ENCODE results near the gene LIX1. TPM values are rescaled to one million over a fixed set of nuclear protein-coding genes. Genes with fewer than 3 reads are reported as not detected.

The LIX1 gene
- total and polyA plus RNA-seq, 12 donors = 0.03 to 0.33 (median 0.18) TPM; not detected in 9

DNA sequence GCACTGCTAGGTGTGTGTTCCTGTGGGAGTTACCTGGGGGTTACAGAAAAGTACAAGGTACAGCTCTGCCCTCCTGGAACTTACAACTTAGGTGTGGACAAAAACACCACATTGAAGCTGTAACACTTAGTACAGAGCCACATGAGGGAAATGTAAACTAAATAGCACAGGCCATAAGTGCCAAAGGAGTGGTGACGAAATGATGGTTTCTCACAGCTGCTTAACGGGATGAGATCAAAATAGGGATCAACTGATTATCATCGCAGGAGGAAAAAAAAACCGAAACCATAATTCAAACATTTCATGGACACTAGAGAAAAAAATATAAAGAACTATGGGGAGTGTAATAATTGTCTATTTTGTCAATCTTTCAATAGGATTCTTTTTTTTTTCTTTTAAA lies 5.9 kb downstream of the LIX1 start:
- WGBS, 4 donors = 83 to 88% (median 85%) methylated on average over 4 of the region's 4 CpGs
- H3K36me3 ChIP-seq (replicated peaks in 1 of 2) = no peaks in the 10 kb centered on the region
- H3K9me3 ChIP-seq (replicated peaks in 1 of 3) = no peaks in the 10 kb centered on the region
- no peaks in the 10 kb centered on the region for H3K4me1 ChIP-seq (replicated peaks in 1 of 2)
- DNase-seq = no peak
- H3K4me3 ChIP-seq = no peak overlapping the region
- intact Hi-C loops (cut with DNase I) = no loop called here
- H3K27ac ChIP-seq = no peak overlapping the region
- H3K27me3 ChIP-seq = no peaks in the 10 kb centered on the region
- TF ChIP-seq POLR2A (IDR thresholded peaks at IDR 0.05) = no peak
- TF ChIP-seq, protein P1, sequence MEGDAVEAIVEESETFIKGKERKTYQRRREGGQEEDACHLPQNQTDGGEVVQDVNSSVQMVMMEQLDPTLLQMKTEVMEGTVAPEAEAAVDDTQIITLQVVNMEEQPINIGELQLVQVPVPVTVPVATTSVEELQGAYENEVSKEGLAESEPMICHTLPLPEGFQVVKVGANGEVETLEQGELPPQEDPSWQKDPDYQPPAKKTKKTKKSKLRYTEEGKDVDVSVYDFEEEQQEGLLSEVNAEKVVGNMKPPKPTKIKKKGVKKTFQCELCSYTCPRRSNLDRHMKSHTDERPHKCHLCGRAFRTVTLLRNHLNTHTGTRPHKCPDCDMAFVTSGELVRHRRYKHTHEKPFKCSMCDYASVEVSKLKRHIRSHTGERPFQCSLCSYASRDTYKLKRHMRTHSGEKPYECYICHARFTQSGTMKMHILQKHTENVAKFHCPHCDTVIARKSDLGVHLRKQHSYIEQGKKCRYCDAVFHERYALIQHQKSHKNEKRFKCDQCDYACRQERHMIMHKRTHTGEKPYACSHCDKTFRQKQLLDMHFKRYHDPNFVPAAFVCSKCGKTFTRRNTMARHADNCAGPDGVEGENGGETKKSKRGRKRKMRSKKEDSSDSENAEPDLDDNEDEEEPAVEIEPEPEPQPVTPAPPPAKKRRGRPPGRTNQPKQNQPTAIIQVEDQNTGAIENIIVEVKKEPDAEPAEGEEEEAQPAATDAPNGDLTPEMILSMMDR (IDR thresholded peaks at IDR 0.05) = no peak

DNA sequence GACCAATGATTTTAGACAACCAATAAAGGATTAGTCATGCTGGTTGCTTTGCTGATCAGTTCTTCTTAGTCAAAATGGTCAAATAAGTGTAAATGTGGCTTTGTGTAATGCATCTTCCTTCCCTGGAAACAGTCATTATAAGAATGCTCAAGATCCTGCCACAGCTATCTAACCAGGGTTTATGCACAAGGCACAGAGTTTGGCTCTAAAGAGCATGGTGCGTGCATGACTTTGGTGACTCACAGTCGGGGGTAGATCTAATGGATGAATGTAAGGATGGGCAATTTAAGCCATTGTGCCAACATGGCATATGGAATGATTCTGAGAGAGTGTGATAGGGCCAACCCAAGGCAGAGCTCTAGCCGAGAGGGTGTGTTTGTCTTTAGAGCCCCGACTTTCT lies 6.5 kb downstream of the LIX1 start:
- Histone ChIP-seq H3K4me3 (no peak overlapping the region), H3K4me1 (replicated peaks in 1 of 2) (no peaks in the 10 kb centered on the region), H3K27ac (no peak overlapping the region), H3K9me3 (replicated peaks in 1 of 3) (no peaks in the 10 kb centered on the region), H3K36me3 (replicated peaks in 1 of 2) (no peaks in the 10 kb centered on the region), H3K27me3 (no peaks in the 10 kb centered on the region)
- WGBS, 4 donors = 83 to 88% (median 85%) methylated on average over 4 of the region's 4 CpGs
- no peak for TF ChIP-seq POLR2A (IDR thresholded peaks at IDR 0.05)
- intact Hi-C loops (cut with DNase I) = no loop called here
- DNase-seq = no peak

DNA sequence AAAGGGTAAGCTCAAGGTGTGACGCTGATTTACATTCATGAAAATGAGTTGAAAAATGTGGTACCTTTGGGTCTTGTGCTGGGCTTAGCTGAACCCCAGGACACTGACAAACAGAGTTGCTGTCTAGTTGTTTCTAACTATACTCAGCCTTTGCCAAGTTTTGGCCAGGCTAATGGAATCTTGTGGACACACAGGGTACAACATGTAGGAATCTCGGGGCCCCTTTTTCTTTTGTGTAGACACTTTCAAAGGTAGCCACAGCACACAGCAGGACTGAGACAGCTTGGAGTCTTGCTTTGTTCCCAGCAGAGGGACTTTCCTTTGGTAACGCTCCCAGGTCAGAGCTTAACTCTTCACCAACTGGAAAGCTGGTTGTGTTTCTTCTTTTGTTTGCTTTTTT lies 7.8 kb downstream of the LIX1 start:
- Histone ChIP-seq H3K9me3 (replicated peaks in 1 of 3) (no peaks in the 10 kb centered on the region), H3K36me3 (replicated peaks in 1 of 2) (no peaks in the 10 kb centered on the region), H3K27ac (no peak overlapping the region), H3K4me1 (replicated peaks in 1 of 2) (no peaks in the 10 kb centered on the region), H3K27me3 (no peaks in the 10 kb centered on the region), H3K4me3 (no peak overlapping the region)
- no peak for TF ChIP-seq POLR2A (IDR thresholded peaks at IDR 0.05)
- TF ChIP-seq, protein P1 (IDR thresholded peaks at IDR 0.05) = no peak
- WGBS, 4 donors = 74 to 87% (median 84%) methylated on average over 3 of the region's 3 CpGs
- intact Hi-C loops (cut with DNase I) = no loop called here
- DNase-seq = no peak

DNA sequence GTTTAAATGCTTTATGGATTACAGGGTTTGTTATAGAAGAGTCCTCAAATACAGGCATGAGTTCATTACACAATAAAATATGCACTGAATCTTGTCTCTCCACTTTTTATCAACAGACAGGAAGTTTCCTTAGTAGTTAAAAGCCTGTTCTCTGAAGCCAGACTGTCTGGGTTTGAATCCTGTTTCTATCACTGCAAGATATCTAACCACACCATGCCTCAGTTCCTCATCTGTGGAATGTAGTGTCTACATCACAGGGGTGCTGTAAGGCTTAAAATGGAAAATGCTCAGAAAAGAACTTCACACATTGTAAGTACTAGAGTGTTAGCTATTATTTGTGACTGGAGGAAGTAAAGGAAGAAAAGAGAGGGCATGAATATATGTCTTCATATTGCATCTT lies 9.3 kb downstream of the LIX1 start:
- H3K9me3 ChIP-seq (replicated peaks in 1 of 3) = no peaks in the 10 kb centered on the region
- TF ChIP-seq, protein P1 (IDR thresholded peaks at IDR 0.05) = no peak
- no peak overlapping the region for H3K4me3 ChIP-seq
- H3K36me3 ChIP-seq (replicated peaks in 1 of 2) = no peaks in the 10 kb centered on the region
- H3K27me3 ChIP-seq = no peaks in the 10 kb centered on the region
- H3K4me1 ChIP-seq (replicated peaks in 1 of 2) = no peaks in the 10 kb centered on the region
- intact Hi-C loops (cut with DNase I) = no loop called here
- no peak for DNase-seq
- H3K27ac ChIP-seq = no peak overlapping the region

DNA sequence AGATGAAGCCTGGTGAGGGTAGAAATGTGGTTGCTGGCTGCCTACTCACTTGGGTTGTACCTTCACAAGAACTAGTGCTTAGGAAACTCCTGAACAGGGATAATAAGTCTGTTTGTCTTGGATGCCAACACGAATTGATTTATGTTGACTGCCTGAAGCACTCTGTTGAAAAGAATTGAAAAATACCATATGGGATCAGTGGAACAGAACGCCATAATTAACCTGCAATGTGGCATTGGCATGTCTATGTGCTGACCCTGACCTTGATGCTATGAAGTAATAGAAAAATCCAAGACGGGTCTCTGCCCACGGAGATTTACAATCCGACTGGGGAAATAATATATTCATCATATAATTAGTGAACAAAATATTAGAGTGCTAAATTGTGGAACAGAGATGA lies 10.5 kb downstream of the LIX1 start:
- Histone ChIP-seq H3K4me3 (no peak overlapping the region), H3K27ac (no peak overlapping the region), H3K36me3 (replicated peaks in 1 of 2) (no peaks in the 10 kb centered on the region), H3K4me1 (replicated peaks in 1 of 2) (no peaks in the 10 kb centered on the region), H3K9me3 (replicated peaks in 1 of 3) (no peaks in the 10 kb centered on the region), H3K27me3 (no peaks in the 10 kb centered on the region)
- intact Hi-C loops (cut with DNase I) = no loop called here
- DNase-seq = no peak
- TF ChIP-seq, protein P1 (IDR thresholded peaks at IDR 0.05) = no peak
- no peak for TF ChIP-seq POLR2A (IDR thresholded peaks at IDR 0.05)
- 29 to 56% (median 39%) methylated on average over 5 of the region's 5 CpGs for WGBS, 4 donors

All from adrenal gland (tissue), 12 donors.